NCI-H146 (cell line): ENCODE measurements around the gene VSTM4.

Experiments
- DNase-seq: peaks from one replicate; lab custom pipeline; 2025; lab: John Stamatoyannopoulos, UW

VSTM4 gene

DNA sequence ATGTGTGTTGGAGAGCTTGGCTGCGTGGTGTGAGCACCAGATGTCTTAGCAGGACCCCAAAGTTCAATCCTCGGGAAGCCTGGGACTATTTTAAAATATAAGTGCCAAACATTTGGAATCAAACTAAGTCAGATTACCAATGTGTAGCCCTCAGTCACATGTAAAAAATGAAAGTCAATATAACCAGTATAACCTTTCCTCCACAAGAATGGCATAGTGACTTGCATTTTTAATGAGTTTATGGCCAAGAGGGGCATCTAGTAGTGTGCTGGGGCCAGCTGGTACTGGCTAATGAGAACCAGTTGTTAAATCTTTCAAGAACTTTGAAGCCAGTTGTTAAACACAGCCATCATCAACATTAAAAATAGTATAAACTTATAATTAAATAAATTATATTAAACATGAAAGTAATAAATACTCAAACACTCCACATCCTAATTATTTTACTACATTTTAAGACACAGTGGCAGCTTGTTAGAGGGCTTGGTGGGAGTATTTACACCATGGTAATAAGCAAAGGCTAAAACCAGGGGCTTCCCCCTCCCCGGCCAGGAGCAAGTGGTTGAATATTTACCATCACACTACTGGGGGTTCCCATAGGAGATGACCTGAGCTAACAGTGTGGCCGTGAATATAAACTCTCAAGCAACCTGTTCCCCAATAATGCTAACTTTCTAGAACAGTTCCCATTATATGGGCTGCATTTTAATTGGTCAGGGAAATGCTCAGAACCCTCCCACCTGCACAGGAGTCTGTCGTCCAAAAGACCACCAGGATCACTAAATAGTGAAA lies 26.4 kb upstream of the VSTM4 start:
- no peak for DNase-seq

DNA sequence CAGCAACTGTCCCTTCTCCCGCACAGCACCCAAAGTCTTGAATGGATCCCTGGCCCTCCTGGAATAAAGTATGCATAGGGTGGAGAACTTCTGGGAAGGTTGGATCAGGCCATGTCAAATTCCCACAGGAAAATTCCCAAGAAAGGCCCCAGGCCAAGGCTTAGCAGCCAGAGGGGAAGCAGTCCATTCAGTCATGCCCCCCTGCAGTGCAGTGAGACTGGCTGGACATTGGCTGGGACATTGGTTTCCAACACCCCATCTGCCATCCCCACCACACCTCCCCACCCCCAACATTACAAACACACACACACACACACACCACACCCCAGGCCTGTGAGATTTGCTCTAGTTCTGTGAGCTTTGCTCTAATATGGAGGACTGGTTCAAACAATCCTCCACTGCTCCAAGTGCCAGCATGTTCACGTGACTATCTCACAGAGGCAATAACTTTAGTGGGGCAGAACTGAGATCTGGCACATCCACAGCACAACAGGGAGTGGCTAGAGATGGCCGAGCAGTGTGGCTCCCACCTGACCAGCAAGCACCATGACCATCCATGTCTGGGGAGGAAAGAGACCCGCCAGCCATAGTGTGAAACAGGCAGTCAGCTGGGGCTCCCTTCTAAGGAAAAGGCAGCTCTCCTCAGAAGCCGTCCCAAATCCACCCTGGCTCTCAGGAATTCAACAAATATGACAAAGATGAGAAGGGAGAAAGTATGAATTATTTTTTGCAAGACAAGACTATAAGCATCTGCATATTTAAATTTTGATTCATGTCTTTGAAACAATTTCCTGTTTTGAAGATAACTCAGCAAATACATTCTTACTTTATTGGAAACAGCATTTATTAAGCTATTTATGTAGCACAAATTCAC lies 25.2 kb upstream of the VSTM4 start:
- DNase-seq, result no peak

GRCh38 chr10:49139846-49140195 lies 24.5 kb upstream of the VSTM4 start:
- DNase-seq, result no peak

GRCh38 chr10:49139028-49139845 lies 23.9 kb upstream of the VSTM4 start:
- no peak for DNase-seq

GRCh38 chr10:49138361-49138891 lies 23.1 kb upstream of the VSTM4 start:
- DNase-seq, result no peak

- no peak for DNase-seq
These were observed 21.2 kb upstream of the VSTM4 start for GRCh38 chr10:49136525-49136924.

GRCh38 chr10:49135575-49136313 lies 20.4 kb upstream of the VSTM4 start:
- no peak for DNase-seq

DNA sequence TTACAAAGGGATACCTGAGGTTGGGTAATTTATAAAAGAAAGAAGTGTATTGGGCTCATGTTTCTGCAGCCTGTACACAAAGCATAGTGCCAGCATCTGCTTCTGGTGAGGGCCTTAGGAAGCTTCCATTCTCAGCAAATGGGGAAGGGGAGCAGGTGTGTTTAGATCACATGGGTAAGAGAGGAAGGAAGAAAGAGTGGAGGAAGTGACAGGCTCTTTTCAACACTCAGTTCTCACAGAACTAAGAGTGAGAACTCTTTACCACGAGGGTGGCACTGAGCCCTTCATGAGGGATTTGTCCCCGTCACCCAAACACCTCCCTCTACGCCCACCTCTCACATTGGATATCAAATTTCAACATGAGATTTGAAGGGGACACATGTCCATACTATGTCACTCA lies 19.0 kb upstream of the VSTM4 start:
- no peak for DNase-seq

DNA sequence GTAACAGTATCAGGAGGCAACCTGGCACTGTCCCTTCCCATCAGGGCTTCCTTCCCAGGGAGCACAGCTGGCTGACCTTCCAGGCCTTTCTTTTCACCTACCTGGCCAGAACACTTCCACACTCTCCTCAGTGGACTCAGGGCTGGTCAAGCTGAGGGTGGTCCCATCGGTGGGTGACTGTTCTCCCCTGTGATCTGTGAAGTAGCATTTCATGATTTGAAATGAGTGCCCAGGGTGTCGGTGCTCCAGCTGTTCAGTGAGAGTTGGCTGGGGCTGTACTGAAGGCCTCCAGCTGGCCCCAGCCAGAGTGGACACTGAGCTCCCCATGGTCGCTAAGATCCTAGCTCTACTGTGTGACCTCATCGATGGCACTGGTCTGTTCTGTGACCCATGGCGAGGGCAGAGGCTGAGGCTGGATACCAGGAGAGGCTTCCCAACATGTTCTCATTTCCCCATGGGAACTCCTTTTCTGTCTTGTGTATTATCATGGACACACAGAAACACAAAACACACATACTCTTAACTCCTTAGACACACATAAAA lies 18.5 kb upstream of the VSTM4 start, which contains the start of gene FAM170B:
Gene FAM170B (minus strand): TSS at position 316 of the 543 bp plus-strand sequence. CDS start 103 bp downstream, at position 213.
- no peak for DNase-seq

DNA sequence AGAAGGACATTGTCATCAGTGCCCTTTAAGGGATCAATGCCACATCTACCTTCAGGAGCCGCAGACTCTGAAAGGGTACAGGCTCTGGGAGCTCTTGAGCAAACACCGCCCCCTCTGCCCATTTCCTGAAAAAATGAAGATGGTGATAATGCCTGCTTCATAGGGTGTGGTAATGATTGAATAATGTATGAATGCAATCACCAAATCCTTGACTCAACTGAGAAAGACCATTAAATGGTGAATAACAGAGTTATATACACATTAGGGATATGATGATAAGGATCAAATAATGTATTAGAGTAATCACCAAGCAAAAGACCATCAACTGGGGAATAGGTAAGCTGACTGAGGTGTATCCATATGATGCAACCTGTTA lies 17.0 kb upstream of the VSTM4 start:
- no peak for DNase-seq

GRCh38 chr10:49131507-49132361 lies 16.4 kb upstream of the VSTM4 start:
- DNase-seq, result no peak

- no peak for DNase-seq
These were observed 14.1 kb upstream of the VSTM4 start for GRCh38 chr10:49129376-49129775.

- DNase-seq, result no peak
These were observed 13.5 kb upstream of the VSTM4 start for GRCh38 chr10:49128854-49129253.

- peak; percentile 81 for DNase-seq
These were observed 8.9 kb upstream of the VSTM4 start for GRCh38 chr10:49123981-49124950.

- DNase-seq, result no peak
These were observed 5.6 kb upstream of the VSTM4 start for GRCh38 chr10:49120911-49121310.

- DNase-seq, result no peak
These were observed 4.4 kb upstream of the VSTM4 start for GRCh38 chr10:49119746-49120145.

- no peak for DNase-seq
These were observed 3.2 kb upstream of the VSTM4 start for GRCh38 chr10:49118430-49119074.

GRCh38 chr10:49117376-49118070 lies 2.2 kb upstream of the VSTM4 start:
- DNase-seq, result no peak
